ENCODE measurements around the gene IDH3A.

- TF ChIP-seq MYC (IDR thresholded peaks at IDR 0.05; ENCODE audit: borderline replicate concordance, low read length) (no peak), POLR2A (IDR thresholded peaks at IDR 0.05; ENCODE audit: low read length) (no peak), CTCF (IDR thresholded peaks at IDR 0.05) (peak; percentile 89), EP300 (IDR thresholded peaks at IDR 0.05) (no peak), CEBPB (IDR thresholded peaks at IDR 0.05) (no peak), CHD4 (IDR thresholded peaks at IDR 0.05; ENCODE audit: borderline replicate concordance) (no peak), REST (IDR thresholded peaks at IDR 0.05) (no peak), MAX (IDR thresholded peaks at IDR 0.05) (no peak), JUN (IDR thresholded peaks at IDR 0.05) (no peak), PHF8 (IDR thresholded peaks at IDR 0.05; ENCODE audit: borderline replicate concordance, low read depth) (no peak), MAZ (IDR thresholded peaks at IDR 0.05; ENCODE audit: borderline replicate concordance, low read depth, low read length) (no peak), HOXA7 (CRISPR knock-in tag; IDR thresholded peaks at IDR 0.05) (no peak)
These were observed 46.6 kb downstream of the IDH3A start for GRCh38 chr15:78195735-78196201.
